SW480 (cell line): ENCODE measurements around the gene SETBP1.

ENCODE experiments used
- DNase-seq: peaks from one replicate; pipeline ENCODE4 v3.0.0-alpha.2; 2016; ENCODE audit warnings: low spot score

The SETBP1 gene

GRCh38 chr18:45071956-45072355, 391.3 kb downstream of the SETBP1 start:
- DNase-seq, result no peak

GRCh38 chr18:45073556-45073955, 392.9 kb downstream of the SETBP1 start:
- no peak for DNase-seq

- no peak for DNase-seq
Measured at GRCh38 chr18:45081566-45082181, 401.0 kb downstream of the SETBP1 start.

GRCh38 chr18:45083226-45083855, 402.7 kb downstream of the SETBP1 start:
- DNase-seq, result no peak

GRCh38 chr18:45084206-45084605, 403.5 kb downstream of the SETBP1 start:
- no peak for DNase-seq

- DNase-seq, result no peak
Measured at GRCh38 chr18:45085916-45086624, 405.4 kb downstream of the SETBP1 start.

GRCh38 chr18:45086777-45087176, 406.1 kb downstream of the SETBP1 start:
- DNase-seq, result no peak

- no peak for DNase-seq
Measured at GRCh38 chr18:45090526-45091140, 409.9 kb downstream of the SETBP1 start.

- DNase-seq, result no peak
Measured at GRCh38 chr18:45100321-45101105, 419.8 kb downstream of the SETBP1 start.

- DNase-seq, result no peak
Measured at GRCh38 chr18:45102126-45102525, 421.4 kb downstream of the SETBP1 start.

GRCh38 chr18:45102863-45103262, 422.2 kb downstream of the SETBP1 start:
- no peak for DNase-seq

- DNase-seq, result no peak
Measured at GRCh38 chr18:45103319-45104048, 422.8 kb downstream of the SETBP1 start.

- DNase-seq, result no peak
Measured at GRCh38 chr18:45104049-45104395, 423.3 kb downstream of the SETBP1 start.

GRCh38 chr18:45106331-45106774, 425.7 kb downstream of the SETBP1 start:
- no peak for DNase-seq

- DNase-seq, result no peak
Measured at GRCh38 chr18:45107425-45107824, 426.7 kb downstream of the SETBP1 start.

- DNase-seq, result no peak
Measured at GRCh38 chr18:45108754-45109153, 428.1 kb downstream of the SETBP1 start.

GRCh38 chr18:45109271-45109670, 428.6 kb downstream of the SETBP1 start:
- no peak for DNase-seq

- no peak for DNase-seq
Measured at GRCh38 chr18:45109706-45110105, 429.0 kb downstream of the SETBP1 start.

GRCh38 chr18:45110577-45111501, 430.2 kb downstream of the SETBP1 start:
- no peak for DNase-seq

GRCh38 chr18:45111502-45111848, 430.8 kb downstream of the SETBP1 start:
- DNase-seq, result no peak
